ENCODE data around the gene C3orf52.

GRCh38 chr3:112126511-112126911, 40.3 kb downstream of the C3orf52 start:
- TF ChIP-seq CTCF (IDR thresholded peaks at IDR 0.05; ENCODE audit: insufficient read depth, low read length, poor library complexity, severe bottlenecking) (no peak), EZH2phosphoT487 (conservative IDR thresholded peaks at IDR 0.05; ENCODE audit: low read length) (no peak)
